NCI-H460 (cell line): ENCODE measurements around the gene IL4R. TPM values are rescaled to one million over a fixed set of nuclear protein-coding genes. Genes with fewer than 3 reads are reported as not detected.
"Not testable (repeated sequence)": the region's sequence is repeated elsewhere in the genome, so short reads cannot be mapped to it uniquely, and the experiment has no call there.

Source experiments
- DNase-seq: peaks from one replicate; pipeline ENCODE4 v3.0.0-alpha.2; 2016; ENCODE audit warnings: low read depth; ENCODE audit errors: extremely low read depth
- total RNA-seq: library from RNA; depleted of rRNA; stranded (reverse); fragments of >200 nt; shearing (Covaris generic); gene quantifications from 2 replicates; pipeline ENCODE4 v1.2.3, GENCODE V29; 2014

IL4R gene
- total RNA-seq, 1 experiment from 2014 or later = 5.1 TPM

DNA sequence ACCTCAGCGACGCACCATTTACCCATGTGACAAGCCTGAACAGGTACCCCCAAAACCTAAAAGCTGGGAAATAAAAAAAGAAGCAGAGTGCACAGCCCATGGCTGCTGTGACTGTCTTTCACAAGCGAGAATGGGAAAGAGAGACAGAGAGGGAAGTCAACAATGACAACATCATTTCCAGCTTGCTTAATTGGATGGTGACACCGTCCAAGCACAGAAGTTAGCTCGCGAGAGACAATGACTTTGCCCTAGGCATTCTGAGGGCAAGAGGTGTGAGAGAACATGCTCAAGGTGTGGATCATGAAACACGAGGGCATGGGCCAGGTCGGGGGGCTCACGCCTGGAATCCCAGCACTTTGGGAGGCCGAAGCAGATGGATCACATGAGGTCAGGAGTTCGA lies 25.9 kb upstream of the IL4R start:
- DNase-seq = no peak

DNA sequence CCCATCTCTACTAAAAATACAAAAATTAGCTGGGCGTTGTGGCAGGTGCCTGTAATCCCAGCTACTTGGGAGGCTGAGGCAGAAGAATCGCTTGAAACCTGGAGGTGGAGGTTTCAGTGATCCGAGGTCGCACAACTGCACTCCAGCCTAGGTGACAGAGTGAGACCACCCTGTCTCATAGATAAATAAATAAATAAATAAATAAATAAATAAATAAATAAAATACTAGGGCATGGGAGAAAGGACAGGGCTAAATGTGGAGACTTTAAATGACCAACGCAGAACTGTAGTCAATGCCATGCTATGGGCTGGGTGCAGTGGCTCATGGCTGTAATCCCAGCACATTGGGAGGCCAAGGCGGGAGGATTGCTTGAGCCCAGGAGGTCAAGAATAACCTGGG lies 25.5 kb upstream of the IL4R start:
- DNase-seq = not testable (repeated sequence)

DNA sequence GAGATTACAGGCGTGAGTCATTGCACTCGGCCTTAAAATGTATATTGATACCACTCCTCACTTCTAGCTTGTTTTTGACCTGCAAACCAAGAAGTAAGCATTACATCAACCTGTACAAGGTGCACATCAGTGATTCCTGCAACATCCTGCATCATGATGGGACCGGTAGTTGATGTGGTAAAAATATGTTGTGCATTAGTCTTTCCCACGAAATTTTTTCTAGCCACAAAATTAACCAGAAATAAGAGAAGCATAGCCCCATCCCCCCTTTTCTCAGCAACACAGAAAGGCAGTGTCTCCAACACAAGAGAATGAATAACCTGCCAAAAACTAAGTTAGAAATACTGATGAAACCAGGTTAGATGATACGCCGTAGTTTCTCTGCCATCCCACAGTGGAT lies 24.1 kb upstream of the IL4R start:
- no peak for DNase-seq

DNA sequence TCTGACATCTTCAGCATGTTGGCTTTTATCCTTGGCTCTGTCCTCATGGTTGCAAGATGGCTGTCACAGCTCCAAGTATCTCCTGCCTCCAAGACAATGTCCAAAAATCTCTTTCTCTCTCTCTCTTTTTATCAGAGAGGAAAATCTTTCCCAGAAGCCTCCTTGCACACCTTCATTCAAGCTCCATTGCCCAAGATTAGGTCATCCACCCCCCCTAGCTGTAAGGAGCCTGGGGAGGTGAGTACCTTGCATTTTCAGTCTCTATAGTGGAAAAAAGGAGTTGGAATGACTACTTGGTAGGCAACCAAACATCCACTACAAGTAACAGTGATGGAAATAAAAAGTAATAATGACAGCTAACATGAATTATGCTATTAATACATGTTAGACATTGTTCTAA lies 23.2 kb upstream of the IL4R start:
- DNase-seq = no peak

DNA sequence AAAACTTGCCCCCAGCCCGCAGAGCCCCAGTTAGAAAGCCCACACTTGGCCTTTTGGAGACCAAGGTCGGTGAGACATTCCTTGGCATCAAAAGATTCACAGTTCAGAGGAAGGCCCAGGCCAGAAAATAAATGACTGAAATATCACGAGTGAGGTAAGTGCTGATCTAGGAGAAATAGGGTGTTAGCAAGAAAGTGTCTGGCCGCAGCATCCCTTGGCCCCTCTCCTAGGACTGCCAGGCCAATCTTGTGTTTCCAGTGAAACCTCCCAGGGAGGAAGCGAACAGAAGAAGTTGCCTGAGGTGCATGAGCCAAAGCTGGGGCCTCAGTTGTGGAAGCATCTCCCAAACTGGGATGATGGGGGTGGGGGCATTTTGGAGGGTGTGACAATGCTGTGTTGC lies 22.7 kb upstream of the IL4R start:
- DNase-seq = no peak

DNA sequence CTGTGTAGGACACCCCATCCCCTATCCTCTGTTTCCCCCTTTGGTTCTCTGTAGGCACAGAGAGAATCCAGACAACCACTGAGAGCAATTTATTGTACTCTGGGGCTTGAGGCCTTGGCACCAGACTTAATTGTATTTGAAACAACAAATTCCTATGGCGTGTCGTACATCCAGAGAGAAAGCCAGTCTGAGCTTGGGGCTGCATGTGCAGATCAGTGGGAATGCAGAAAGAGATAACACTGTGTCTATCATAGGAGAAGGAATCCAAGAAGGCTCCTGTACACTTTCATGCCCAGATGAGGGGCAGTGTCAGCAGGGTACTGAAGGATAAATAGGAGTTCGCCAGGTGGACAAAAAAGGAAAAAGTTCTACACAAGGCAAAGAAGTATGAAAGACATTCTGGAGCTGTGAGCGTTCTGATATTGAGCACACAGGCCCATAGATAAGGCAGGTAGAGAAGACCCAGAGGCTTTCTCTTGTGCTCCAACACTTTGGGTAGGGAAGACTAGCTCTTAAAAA lies 22.0 kb upstream of the IL4R start:
- no peak for DNase-seq

DNA sequence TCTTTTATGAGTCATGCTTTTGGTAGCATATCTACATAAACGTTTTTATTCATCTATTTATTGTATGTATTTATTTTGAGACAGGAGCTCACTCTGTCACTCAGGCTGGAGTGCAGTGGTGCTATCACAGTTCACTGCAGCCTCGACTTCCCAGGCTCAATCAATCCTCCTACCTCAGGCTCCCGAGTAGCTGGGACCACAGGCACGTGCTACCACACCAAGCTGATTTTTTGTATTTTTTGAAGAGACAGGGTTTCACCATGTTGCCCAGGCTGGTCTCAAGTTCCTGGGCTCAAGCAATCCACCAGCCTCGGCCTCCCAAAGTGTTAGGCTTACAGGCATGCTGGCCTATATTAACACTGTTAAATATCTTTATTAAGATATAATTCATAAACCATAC lies 20.4 kb upstream of the IL4R start:
- no peak for DNase-seq

DNA sequence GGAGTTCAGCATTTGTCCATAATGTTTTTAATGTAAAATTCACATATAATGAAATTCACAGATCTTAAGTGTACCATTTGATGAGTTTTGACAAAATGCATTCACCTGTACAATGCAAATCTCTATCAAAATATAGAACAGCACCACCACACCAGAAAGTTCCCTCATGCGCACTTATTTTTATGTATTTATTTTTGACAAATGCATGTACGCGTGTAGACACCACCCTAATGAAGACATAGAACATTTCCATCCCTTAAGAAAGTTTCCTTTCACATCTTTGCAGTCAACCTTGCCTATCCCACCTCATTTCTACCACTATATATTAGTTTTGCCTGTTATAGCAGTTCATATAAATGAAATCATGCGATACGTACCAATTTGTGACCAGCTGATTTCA lies 15.6 kb upstream of the IL4R start:
- DNase-seq = no peak

DNA sequence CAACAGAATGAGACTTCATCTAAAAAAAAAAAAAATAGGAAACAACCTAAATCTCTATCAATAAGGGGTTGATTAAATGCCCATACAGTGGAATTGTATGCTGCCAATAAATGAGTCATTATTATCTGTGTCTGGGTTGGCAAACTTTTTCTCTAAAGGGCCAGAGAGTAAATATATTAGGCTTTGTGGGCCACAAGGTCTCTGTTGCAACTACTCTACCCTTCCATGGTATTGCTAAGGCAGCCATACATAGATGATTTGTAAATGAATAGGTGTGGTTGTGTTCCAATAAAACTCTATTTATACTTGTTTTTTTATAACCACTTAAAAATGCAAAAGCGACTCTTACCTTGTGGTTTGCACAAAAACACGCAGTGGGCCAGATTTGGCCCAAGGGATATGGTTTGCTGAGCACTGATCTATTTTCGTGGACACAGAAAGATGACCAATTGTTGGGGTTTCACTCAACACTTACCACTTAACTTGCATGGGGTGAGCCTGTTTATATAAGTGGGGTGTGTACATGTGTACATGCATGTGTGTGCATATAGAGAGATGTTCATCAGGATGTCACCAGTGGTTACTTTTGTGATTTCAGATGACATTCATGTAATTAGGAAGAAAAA lies 12.4 kb upstream of the IL4R start:
- DNase-seq = no peak

DNA sequence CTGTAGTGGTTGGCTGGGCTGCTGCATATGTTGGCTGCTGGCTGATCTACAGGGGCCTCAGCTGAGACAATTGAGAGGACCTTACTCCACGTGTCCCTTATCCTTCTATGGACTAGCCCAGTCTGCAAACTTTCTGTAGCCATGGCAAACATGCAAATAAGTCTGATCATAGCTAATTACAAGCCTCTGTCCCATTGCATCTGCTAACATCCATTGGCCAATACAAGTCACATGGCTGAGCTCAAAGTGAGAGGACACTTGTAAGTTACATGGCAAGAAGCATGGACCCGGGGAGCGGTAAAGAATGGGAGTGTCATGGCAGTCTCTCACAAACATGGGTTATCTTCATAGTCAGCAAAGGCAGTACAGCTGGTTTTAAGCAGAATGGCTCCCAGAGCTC lies 11.6 kb upstream of the IL4R start:
- DNase-seq = no peak

DNA sequence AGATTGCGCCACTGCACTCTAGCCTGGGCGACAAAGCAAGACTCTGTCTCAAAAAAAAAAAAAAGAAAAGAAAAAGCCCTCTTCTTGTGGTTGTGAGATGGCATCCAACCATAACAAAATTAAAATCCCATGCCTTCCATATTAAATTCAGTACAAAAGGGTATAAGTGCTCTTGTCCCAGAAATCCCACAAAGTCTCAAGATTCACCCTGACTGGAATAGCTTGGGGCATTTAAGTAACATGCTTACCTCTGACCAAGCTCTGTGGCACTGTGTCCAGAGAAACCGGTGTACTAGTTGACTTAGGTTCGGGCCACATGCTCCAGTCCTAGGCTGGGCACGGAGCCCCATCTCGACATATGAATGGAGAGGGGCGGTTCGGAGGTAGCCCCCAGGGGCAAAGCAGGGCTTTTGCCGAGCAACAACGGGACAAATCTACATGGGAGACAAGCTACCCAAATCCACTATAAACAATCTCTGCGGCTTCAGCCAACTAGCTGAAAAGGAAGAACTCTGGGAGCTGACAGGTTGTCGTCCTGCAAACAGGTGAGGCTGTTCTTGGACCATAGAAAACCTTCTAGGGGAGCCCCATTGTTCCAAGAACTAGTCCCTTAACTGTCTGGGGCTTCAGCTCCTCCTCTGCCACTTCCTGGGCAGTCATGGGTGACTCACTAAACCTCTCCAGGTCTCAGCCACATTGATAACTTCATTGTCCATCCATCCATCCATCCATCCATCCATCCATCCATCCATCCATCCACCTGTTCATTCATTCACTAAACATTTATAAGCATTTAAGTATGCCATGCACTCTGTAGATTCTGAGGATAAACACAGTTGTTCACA lies 10.3 kb upstream of the IL4R start:
- no peak for DNase-seq

DNA sequence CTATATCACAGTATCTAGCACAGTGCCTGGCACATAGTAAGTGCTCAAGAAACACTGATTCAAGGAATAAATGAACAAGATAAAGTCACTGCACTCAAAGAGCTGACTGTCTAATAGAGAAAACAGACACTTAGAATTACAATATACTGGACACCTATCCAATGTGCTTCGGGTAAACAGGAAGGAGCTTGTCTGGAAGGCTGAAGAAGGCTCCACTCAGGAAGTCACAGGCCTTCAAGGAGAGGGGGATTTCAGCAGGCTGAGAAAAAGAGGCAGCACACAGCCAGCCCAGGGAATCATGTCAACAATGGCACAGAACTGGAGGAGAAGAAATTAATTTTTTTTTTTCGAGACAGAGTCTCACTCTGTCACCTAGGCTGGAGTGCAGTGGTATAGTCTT lies 9.7 kb upstream of the IL4R start:
- no peak for DNase-seq

DNA sequence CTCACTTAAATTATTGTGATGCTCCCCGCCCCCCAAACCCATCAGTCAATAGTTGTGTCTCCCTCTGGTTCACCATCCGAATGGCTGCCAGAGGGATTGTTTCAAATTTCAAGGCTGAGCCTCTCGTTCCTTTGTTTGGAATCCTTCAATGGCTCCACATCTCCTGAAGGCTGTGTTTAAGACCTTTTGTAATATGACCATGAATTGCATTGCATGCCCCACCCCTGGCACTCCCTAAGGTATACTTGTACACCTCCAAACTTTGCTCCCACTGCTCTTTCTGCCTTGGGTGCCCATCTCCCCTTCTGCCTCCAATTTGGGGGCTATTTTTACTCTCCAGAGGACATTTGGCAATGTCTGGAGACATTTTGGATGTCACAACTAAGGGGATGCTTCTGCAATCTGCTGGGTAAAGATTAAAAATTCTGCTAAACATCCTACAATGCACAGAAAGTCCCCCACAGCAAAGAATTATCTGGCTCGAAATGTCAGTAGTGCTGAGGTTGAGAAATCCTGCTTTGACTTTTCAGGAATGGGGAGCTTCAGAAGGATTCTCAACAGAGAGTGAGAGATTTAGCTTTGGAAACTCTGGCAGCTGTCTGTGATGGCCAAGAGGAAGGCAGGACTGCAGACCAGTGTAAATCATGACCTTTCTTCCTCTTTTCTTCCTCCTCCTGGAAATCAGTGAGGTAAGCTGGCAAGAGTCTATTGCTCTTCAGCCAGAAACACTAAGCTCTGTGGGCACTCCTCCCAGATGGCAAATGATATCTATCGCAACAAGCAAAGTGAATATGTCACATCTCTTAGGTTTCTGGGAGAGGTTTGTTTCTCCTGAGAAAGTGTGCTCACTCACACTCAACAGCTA lies 8.7 kb upstream of the IL4R start:
- no peak for DNase-seq

DNA sequence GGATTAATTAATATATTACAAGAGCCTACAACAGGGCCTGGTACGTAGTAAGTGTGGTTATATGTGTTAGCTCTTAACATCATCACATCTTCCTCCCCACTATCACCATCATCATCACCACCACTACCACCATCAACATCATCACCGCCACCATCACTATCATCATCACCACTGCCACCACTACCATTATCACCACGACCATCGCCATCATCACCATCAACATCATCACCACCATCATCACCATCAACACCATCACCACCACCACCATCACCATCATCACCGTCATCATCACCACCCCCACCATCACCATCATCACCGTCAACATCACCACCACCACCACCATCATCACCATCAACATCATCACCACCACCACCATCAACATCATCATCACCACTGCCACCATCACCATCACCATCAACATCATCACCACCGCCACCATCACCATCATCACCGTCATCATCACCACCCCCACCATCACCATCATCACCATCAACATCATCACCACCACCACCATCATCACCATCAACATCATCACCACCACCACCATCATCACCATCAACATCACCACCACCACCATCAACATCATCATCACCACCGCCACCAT lies 7.8 kb upstream of the IL4R start:
- DNase-seq = no peak

DNA sequence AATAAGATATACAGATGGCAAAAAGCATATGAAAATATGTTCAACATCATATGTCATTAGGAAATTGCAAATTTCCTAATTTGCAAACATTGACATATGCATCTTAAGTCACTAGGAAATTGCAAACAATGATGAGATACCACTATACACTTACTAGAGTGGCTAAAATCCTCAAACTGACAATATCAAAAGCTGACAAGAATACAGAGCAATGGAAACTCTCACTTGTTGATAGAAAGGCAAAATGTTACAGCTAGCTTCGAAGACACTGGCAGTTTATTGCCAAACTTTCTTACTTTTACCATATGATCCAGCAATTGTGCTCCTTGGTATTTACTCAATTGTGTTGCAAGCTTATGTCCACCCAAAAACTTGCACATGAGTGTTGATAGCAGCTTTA lies 5.0 kb upstream of the IL4R start:
- DNase-seq = no peak

DNA sequence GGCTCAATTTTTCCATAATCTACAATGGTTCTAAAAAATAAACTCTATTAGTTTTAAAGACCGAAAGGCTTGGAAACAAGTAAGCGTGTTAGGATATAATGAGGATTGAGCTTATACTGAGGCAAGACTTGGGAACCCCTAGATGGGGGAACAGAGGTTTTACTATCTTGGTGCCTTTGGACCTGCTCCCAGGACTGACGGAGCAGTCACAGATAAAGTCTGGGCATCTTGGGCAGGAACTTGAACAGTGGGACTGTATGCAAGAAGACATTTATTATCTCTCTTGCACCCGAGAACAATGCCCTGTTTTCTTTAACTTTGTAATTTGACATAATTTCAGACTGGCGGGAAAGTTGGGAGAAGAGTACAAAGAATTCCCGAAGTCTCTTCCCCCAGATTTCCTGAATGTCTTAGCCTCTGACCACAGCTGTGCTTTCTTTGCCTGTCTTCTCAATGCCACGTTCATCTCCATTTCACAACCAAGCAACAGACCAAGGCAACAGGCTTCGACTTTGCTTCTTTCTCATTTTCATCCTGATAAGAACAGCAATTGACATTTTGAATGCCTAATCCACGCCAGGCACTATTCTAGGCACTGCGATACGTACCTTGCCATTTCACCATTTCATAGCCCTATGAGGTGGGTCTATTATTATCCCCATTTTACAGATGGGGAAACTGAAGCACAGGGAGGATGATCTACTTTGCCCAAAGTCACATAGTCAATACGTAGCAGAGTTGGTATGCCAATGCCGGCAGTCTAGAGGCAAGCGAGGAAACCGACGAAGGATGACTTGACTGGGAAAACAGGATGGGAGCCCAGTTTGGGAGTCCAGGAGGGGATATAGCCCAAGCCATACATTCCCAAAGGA lies 3.0 kb upstream of the IL4R start:
- DNase-seq = no peak

DNA sequence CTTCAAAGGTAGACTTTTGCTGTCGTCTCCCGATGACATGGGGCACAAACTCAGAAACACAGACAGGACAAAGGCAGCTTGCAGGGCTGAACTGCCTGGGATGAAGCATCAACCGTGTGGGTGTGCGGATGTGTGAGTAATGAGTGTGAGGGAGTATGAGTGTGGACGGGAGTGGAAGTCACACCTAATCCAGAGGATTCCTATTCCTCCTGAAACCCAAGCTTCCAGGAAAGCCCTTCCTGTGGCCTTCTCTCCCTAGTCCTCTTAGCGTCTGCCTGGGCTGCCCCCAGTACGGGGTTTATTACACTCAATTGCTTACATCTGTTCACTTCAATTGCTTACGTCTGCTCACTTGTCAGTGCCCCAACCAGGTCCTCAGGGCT lies 2.3 kb upstream of the IL4R start:
- DNase-seq = no peak

DNA sequence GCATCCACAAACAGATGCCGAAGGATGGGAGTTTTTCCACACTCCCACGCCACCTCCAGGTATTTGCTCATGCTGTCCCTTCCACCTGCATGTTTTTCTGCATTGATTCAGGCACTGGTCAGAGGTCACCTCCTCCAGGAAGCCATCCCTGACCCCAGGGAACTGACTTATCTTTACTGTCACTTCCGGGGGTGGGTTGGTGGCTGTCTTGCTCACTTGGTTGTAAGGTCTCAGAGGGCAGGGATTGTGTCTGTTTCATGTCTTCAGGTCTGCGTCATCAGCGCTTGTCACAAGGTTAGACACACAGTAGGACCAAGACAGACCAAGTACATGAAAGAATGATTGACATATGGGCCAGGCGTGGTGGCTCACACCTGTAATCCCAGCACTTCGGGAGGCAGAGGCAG lies 1.9 kb upstream of the IL4R start:
- DNase-seq = no peak

DNA sequence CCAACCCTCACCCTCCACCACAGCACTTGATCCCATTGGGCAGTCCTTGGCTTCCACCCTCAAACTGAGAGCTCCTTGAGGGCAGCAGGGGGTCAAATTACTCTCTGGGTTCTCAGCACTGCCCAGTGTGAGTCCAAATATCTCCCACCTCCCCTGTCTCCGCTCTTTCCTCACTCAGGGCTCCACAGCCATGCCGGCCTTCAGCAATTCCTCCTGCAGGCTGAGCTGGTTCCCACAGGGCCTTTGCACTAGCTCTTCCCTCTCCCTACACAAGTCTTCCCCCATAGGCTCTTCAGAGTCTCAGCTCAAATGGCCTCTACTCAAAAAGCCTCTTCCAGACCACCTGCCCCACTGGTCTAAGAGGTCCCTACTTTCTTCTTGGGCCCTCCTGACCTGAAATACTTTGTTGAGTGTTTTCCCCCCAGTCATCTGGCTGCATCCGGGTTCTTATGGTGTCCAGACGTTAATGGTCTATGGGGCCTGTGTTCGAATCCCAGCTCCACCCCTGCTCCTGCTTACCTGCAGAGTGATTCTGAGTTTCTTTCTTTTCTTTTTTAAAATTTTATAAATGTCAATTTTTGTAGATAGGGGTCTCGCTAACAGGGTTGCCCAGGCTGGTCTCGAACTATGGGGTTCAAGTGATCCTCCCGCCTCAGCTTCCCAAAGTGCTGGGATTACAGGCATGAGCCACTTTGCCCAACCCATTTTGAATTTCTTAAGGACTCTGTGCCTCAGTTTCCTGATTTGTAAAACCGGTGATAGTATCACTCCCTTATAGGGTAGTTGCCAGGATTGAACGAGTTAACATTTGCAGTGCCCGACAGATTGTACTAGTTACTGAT lies 973 bp upstream of the IL4R start:
- DNase-seq = no peak
